IMR-90 (cell line): ENCODE results near the gene KCNS1. TPM values are rescaled to one million over a fixed set of nuclear protein-coding genes. Genes with fewer than 3 reads are reported as not detected.

Experiments
- ATAC-seq: fragments of 200-7000 bp; cut with Tn5 transposase; 2 replicates; pipeline ENCODE4 v1.9.1; 2020; ENCODE audit warnings: low read depth, mild to moderate bottlenecking, moderate library complexity
- BruUV-seq: library from RNA; stranded (reverse); fragments of 400-500 nt; replicated peaks from 2 replicates; lab custom pipeline; 2021; lab: Mats Ljungman, UMichigan
- CTCF ChIA-PET: fragments of 300-600 bp; formaldehyde crosslinking; extraction: SDS; loops from one replicate; lab custom pipeline; 2021; ENCODE audit warnings: antibody characterized with exemption; lab: Yijun Ruan, JAX
- POLR2A ChIA-PET: fragments of 300-600 bp; sonication (Branson Sonifier 250); formaldehyde crosslinking; loops from one replicate; lab custom pipeline; 2022; ENCODE audit warnings: antibody characterized with exemption; ENCODE audit not compliant: unreplicated experiment; lab: Charles Lee
- DNase-seq: peaks from one replicate; pipeline ENCODE4 v3.0.0; 2013
- H2AFZ ChIP-seq: replicated peaks from 2 replicates; pipeline ENCODE3; 2013; ENCODE audit warnings: low read length, mild to moderate bottlenecking; ENCODE audit not compliant: poor library complexity
- H2AK5ac ChIP-seq: 2 replicates; pipeline ENCODE4 v1.6.1; 2013; ENCODE audit warnings: low read depth, low read length, inconsistent platforms
- H2AK9ac ChIP-seq: replicated peaks from 2 replicates; pipeline ENCODE3; 2013; ENCODE audit warnings: mild to moderate bottlenecking, low read depth, low read length, moderate library complexity; ENCODE audit not compliant: poor library complexity
- H2BK120ac ChIP-seq: 2 replicates; pipeline ENCODE4 v1.6.1; 2013; ENCODE audit warnings: low read depth, low read length, inconsistent platforms
- H2BK15ac ChIP-seq: 3 replicates; pipeline ENCODE4 v1.6.1; 2013; ENCODE audit warnings: low read depth, low read length, inconsistent platforms
- H2BK20ac ChIP-seq: 2 replicates; pipeline ENCODE4 v1.6.1; 2013; ENCODE audit warnings: low read depth, mild to moderate bottlenecking, inconsistent platforms, low read length, moderate library complexity
- H2BK5ac ChIP-seq: 2 replicates; pipeline ENCODE4 v1.6.1; 2013; ENCODE audit warnings: mild to moderate bottlenecking, low read depth, low read length, inconsistent platforms; ENCODE audit not compliant: poor library complexity, severe bottlenecking
- H3K14ac ChIP-seq: replicated peaks from 2 replicates; pipeline ENCODE4 v1.6.1; 2013; ENCODE audit warnings: low read depth, low read length, inconsistent platforms
- H3K18ac ChIP-seq: 2 replicates; pipeline ENCODE4 v1.6.1; 2013; ENCODE audit warnings: low read depth, low read length, control low read depth
- H3K23ac ChIP-seq: 2 replicates; pipeline ENCODE4 v1.6.1; 2013; ENCODE audit warnings: low read depth, low read length, inconsistent platforms
- H3K27ac ChIP-seq: 2 replicates; pipeline ENCODE4 v1.5.1; 2013; ENCODE audit warnings: mild to moderate bottlenecking, control low read depth, low read length; ENCODE audit not compliant: insufficient read depth
- H3K27me3 ChIP-seq: 2 replicates; pipeline ENCODE4 v1.6.1; 2013; ENCODE audit warnings: low read length; ENCODE audit not compliant: control insufficient read depth, insufficient read depth
- H3K36me3 ChIP-seq: 2 replicates; pipeline ENCODE4 v1.6.1; 2013; ENCODE audit warnings: low read length, mixed read lengths; ENCODE audit not compliant: control insufficient read depth, insufficient read depth
- H3K4ac ChIP-seq: 2 replicates; pipeline ENCODE4 v1.6.1; 2013; ENCODE audit warnings: low read depth, low read length, inconsistent platforms
- H3K4me1 ChIP-seq: 2 replicates; pipeline ENCODE4 v1.6.1; 2013; ENCODE audit warnings: low read length, mixed read lengths; ENCODE audit not compliant: control insufficient read depth, insufficient read depth
- H3K4me2 ChIP-seq: 2 replicates; pipeline ENCODE4 v1.6.1; 2013; ENCODE audit warnings: low read depth, mild to moderate bottlenecking, control low read depth, low read length, moderate library complexity
- H3K4me3 ChIP-seq: 2 replicates; pipeline ENCODE4 v1.5.1; 2013; ENCODE audit warnings: low read depth, mild to moderate bottlenecking, control low read depth, low read length, moderate library complexity; ENCODE audit not compliant: insufficient read depth
- H3K56ac ChIP-seq: 2 replicates; pipeline ENCODE4 v1.6.1; 2013; ENCODE audit warnings: low read length, inconsistent platforms; ENCODE audit not compliant: insufficient read depth; ENCODE audit errors: extremely low read depth
- H3K79me1 ChIP-seq, 2 experiments: 2 replicates each; pipeline ENCODE4 v1.6.1; 2013; ENCODE audit warnings: low read length in 2 of 2, inconsistent platforms in 1 of 2, low read depth in 1 of 2
- H3K9ac ChIP-seq: 2 replicates; pipeline ENCODE4 v1.6.1; 2013; ENCODE audit warnings: low read depth, low read length, control low read depth
- H3K9me1 ChIP-seq: 2 replicates; pipeline ENCODE4 v1.6.1; 2013; ENCODE audit warnings: low read length, inconsistent platforms; ENCODE audit not compliant: insufficient read depth
- H3K9me3 ChIP-seq: 2 replicates; pipeline ENCODE4 v1.6.1; 2013; ENCODE audit warnings: low read length; ENCODE audit not compliant: control insufficient read depth, insufficient read depth
- H4K20me1 ChIP-seq: 2 replicates; pipeline ENCODE4 v1.6.1; 2013; ENCODE audit warnings: low read length, inconsistent platforms; ENCODE audit not compliant: insufficient read depth
- H4K5ac ChIP-seq: 2 replicates; pipeline ENCODE4 v1.6.1; 2013; ENCODE audit warnings: mild to moderate bottlenecking, low read depth, low read length, control low read depth
- H4K8ac ChIP-seq, 2 experiments: 2 replicates each; pipeline ENCODE4 v1.6.1; 2013; ENCODE audit warnings: low read depth in 2 of 2, low read length in 2 of 2, control low read depth in 1 of 2, inconsistent platforms in 1 of 2
- H4K91ac ChIP-seq: 2 replicates; pipeline ENCODE4 v1.6.1; 2013; ENCODE audit warnings: low read depth, low read length, inconsistent platforms; ENCODE audit not compliant: insufficient read depth
- BHLHE40 ChIP-seq: fragments of 150-350 bp; IDR thresholded peaks from 2 replicates; pipeline ENCODE4 v1.6.1; 2016; ENCODE audit warnings: mild to moderate bottlenecking, low read depth, low read length
- CHD1 ChIP-seq: IDR thresholded peaks from 2 replicates; pipeline ENCODE4 v1.6.1; 2012; ENCODE audit warnings: low read depth, low read length, improper control_type of control experiment
- ELK1 ChIP-seq: fragments of 150-350 bp; IDR thresholded peaks from 2 replicates; pipeline ENCODE4 v1.6.1; 2016; ENCODE audit warnings: low read depth, mild to moderate bottlenecking, low read length, moderate library complexity, borderline replicate concordance
- FOS ChIP-seq: fragments of 150-350 bp; IDR thresholded peaks from 2 replicates; pipeline ENCODE4 v1.6.1; 2016; ENCODE audit warnings: low read depth, low read length
- MAFK ChIP-seq: IDR thresholded peaks from 2 replicates; pipeline ENCODE4 v1.6.1; 2012; ENCODE audit warnings: low read depth, low read length, improper control_type of control experiment
- MAZ ChIP-seq: IDR thresholded peaks from 2 replicates; pipeline ENCODE4 v1.6.1; 2012; ENCODE audit warnings: low read depth, mild to moderate bottlenecking, low read length, improper control_type of control experiment, moderate library complexity, borderline replicate concordance
- MXI1 ChIP-seq: IDR thresholded peaks from 2 replicates; pipeline ENCODE4 v1.6.1; 2012; ENCODE audit warnings: low read depth, mild to moderate bottlenecking, low read length, moderate library complexity, borderline replicate concordance
- NFE2L2 ChIP-seq: fragments of 150-350 bp; IDR thresholded peaks from 2 replicates; pipeline ENCODE4 v1.6.1; 2016; ENCODE audit warnings: low read depth, mild to moderate bottlenecking, low read length
- POLR2A ChIP-seq: IDR thresholded peaks from 2 replicates; pipeline ENCODE4 v1.6.1; 2012; ENCODE audit warnings: mild to moderate bottlenecking, low read depth, low read length
- RAD21 ChIP-seq: IDR thresholded peaks from 2 replicates; pipeline ENCODE4 v1.6.1; 2012; ENCODE audit warnings: low read length, improper control_type of control experiment
- RCOR1 ChIP-seq: IDR thresholded peaks from 2 replicates; pipeline ENCODE4 v1.6.1; 2012; ENCODE audit warnings: mild to moderate bottlenecking, low read length, improper control_type of control experiment; ENCODE audit not compliant: insufficient replicate concordance
- RFX5 ChIP-seq: IDR thresholded peaks from 2 replicates; pipeline ENCODE4 v1.8.0; 2012; ENCODE audit warnings: low read depth, mild to moderate bottlenecking, low read length, moderate library complexity
- SMC3 ChIP-seq: fragments of 150-350 bp; IDR thresholded peaks from 2 replicates; pipeline ENCODE4 v1.6.1; 2016; ENCODE audit warnings: low read depth, mild to moderate bottlenecking, antibody characterized with exemption, low read length, moderate library complexity
- USF2 ChIP-seq: fragments of 150-350 bp; IDR thresholded peaks from 2 replicates; pipeline ENCODE4 v1.6.1; 2017; ENCODE audit warnings: mild to moderate bottlenecking, antibody characterized with exemption, low read length, low read depth
- WGBS, 2 experiments: methylation state at CpG; one replicate each; pipeline versions ENCODE4 v1.1.5 to v1.1.7; 2013; ENCODE audit warnings: missing lambda C conversion rate in 2 of 2; ENCODE audit not compliant: insufficient read length in 1 of 2; ENCODE audit errors: extremely low coverage in 2 of 2; 5-methylcytosine and 5-hydroxymethylcytosine counted together
- dilution Hi-C: fragments of 300-500 bp; cut with HindIII; formaldehyde crosslinking; loops from one replicate; pipeline ENCODE4 v1.14.3; 2018; ENCODE audit warnings: low sequenced_read_pairs; ENCODE audit not compliant: unreplicated experiment
- in situ Hi-C: fragments of 300-500 bp; cut with MboI; formaldehyde crosslinking; loops from 3 replicates; pipeline ENCODE4 v1.14.3; 2019; ENCODE audit warnings: low sequenced_read_pairs, inconsistent platforms, mixed read lengths
- intact Hi-C: fragments of 100-400 bp; cut with micrococcal nuclease; formaldehyde crosslinking; loops from 2 replicates; pipeline ENCODE4 v1.10.0; 2022
- polyA plus RNA-seq, 3 experiments: library from polyadenylated mRNA; depleted of rRNA; stranded (reverse); fragments of >200 nt; gene quantifications; 2 replicates each; pipeline ENCODE4 v1.2.3, GENCODE V29; 2012; ENCODE audit warnings: low replicate concordance in 1 of 3
- total RNA-seq: library from RNA; depleted of rRNA; stranded (reverse); fragments of >200 nt; gene quantifications from 2 replicates; pipeline ENCODE4 v1.2.3, GENCODE V29; 2012

KCNS1 gene
- total and polyA plus RNA-seq, 2 of the 4 experiments (the other 2 are of a cell fraction): 0.54 to 0.62 TPM

- no peak for TF ChIP-seq RCOR1
Measured at GRCh38 chr20:45049904-45050471, 50.9 kb downstream of the KCNS1 start (continued).

DNA sequence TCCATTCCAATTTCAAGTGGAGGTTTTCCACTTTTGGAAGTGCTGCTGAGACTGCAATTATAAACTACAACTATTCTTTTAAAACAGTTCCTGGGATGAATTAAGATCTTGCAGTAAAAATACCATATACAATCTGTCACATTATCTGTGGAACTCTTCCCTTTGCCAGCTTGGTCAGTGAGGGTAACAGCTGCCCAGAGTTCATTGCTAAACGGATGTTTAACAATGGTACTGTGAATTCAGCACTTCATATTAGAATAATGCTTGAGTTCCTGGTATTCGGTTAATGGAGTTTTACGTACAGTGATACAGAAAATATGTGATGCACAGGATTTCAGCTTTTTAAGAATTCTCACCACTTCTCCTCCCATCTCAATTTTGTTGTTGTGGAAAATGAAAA is 51.5 kb downstream of the KCNS1 start:
- Histone ChIP-seq H3K4me2 (no peak overlapping the region), H4K20me1 (no peaks in the 10 kb centered on the region), H3K27me3 (no peaks in the 10 kb centered on the region), H2AK9ac (no peak overlapping the region), H3K4ac (peak overlapping the region; percentile 10; the same call in 1 of the 2 replicates), H3K18ac (no peak overlapping the region; the same call in 1 of the 2 replicates), H3K14ac (no peak overlapping the region), H2BK15ac (no peak overlapping the region), H3K36me3 (no peaks in the 10 kb centered on the region), H4K91ac (no peak overlapping the region), H3K23ac (no peak overlapping the region), H2BK5ac (no peak overlapping the region), H4K8ac (no peak overlapping the region), H3K27ac (no peak overlapping the region), H3K9ac (no peak overlapping the region), H3K56ac (no peak overlapping the region), H2AFZ (no peak overlapping the region), H4K5ac (no peak overlapping the region), H3K9me3 (no peaks in the 10 kb centered on the region), H2BK20ac (no peak overlapping the region), H3K79me1 (peaks cover 16 to 25% of the 10 kb centered on the region in 2 experiments), H3K4me1 (peaks cover 15% of the 10 kb centered on the region), H2BK120ac (no peak overlapping the region), H3K4me3 (no peak overlapping the region), H3K9me1 (no peaks in the 10 kb centered on the region), H2AK5ac (peak overlapping the region; percentile 40; the same call in 1 of the 2 replicates)
- in situ Hi-C loops (loop anchor here (5.0 to 25.0 kb wide), 2 partner anchors 38 to 738 kb away; partner anchors contain the start of genes DNTTIP1 and WFDC3), intact Hi-C loops (no loop called here), dilution Hi-C loops (no loop called here)
- no TSS peak for BruUV-seq
- ChIA-PET CTCF (interaction anchor here (2.9 kb wide), 1 partner anchor 47 kb away, joined by 10 read pairs; no protein-coding TSS in a partner anchor), POLR2A (no interaction called here)
- DNase-seq (no peak), ATAC-seq (no peak)
- whole genome bisulfite sequencing, 2 experiments: no CpG with 5 or more reads among the region's 3 CpGs
- TF ChIP-seq RFX5: no peak
- no peak for TF ChIP-seq BHLHE40
- TF ChIP-seq FOS: no peak
- no peak for TF ChIP-seq USF2
- no peak for TF ChIP-seq ELK1
- TF ChIP-seq MAFK: no peak
- no peak for TF ChIP-seq POLR2A
- TF ChIP-seq NFE2L2: no peak
- no peak for TF ChIP-seq CHD1
- TF ChIP-seq RCOR1: no peak
- TF ChIP-seq SMC3: no peak
- no peak for TF ChIP-seq RAD21
- no peak for TF ChIP-seq MXI1
- no peak for TF ChIP-seq MAZ
